GM19463 (cell line): Measurements from ENCODE around the gene PDE4D.

Experiments used
- ATAC-seq: cut with Tn5 transposase; IDR thresholded peaks from one replicate; pipeline ENCODE4 v1.9.1; 2021; ENCODE audit warnings: mild to moderate bottlenecking, moderate library complexity; ENCODE audit not compliant: unreplicated experiment

Gene PDE4D

GRCh38 chr5:59198365-59198764, 695.2 kb downstream of the PDE4D start:
- ATAC-seq: no peak

- no peak for ATAC-seq
Observed at GRCh38 chr5:59197911-59198310, 695.6 kb downstream of the PDE4D start.

GRCh38 chr5:59193616-59194319, 699.8 kb downstream of the PDE4D start:
- no peak for ATAC-seq

GRCh38 chr5:59190746-59191145, 702.8 kb downstream of the PDE4D start:
- no peak for ATAC-seq

GRCh38 chr5:59189472-59190244, 703.9 kb downstream of the PDE4D start:
- no peak for ATAC-seq

- peak; percentile 71 for ATAC-seq
Observed at GRCh38 chr5:59188419-59189225, 704.9 kb downstream of the PDE4D start.

GRCh38 chr5:59187857-59188256, 705.7 kb downstream of the PDE4D start:
- ATAC-seq: no peak

- no peak for ATAC-seq
Observed at GRCh38 chr5:59186623-59187022, 706.9 kb downstream of the PDE4D start.

GRCh38 chr5:59185757-59186385, 707.7 kb downstream of the PDE4D start:
- ATAC-seq: no peak

GRCh38 chr5:59184769-59185168, 708.8 kb downstream of the PDE4D start:
- ATAC-seq: no peak

GRCh38 chr5:59182760-59183159, 710.8 kb downstream of the PDE4D start:
- ATAC-seq: no peak

- ATAC-seq: peak; percentile 73
Observed at GRCh38 chr5:59180515-59180914, 713.0 kb downstream of the PDE4D start.

- no peak for ATAC-seq
Observed at GRCh38 chr5:59179704-59180103, 713.8 kb downstream of the PDE4D start.

GRCh38 chr5:59178482-59178881, 715.0 kb downstream of the PDE4D start:
- ATAC-seq: no peak

- ATAC-seq: no peak
Observed at GRCh38 chr5:59178071-59178470, 715.5 kb downstream of the PDE4D start.

GRCh38 chr5:59177644-59178043, 715.9 kb downstream of the PDE4D start:
- no peak for ATAC-seq

- ATAC-seq: no peak
Observed at GRCh38 chr5:59174248-59174844, 719.2 kb downstream of the PDE4D start.

- ATAC-seq: no peak
Observed at GRCh38 chr5:59173578-59173977, 719.9 kb downstream of the PDE4D start.

- no peak for ATAC-seq
Observed at GRCh38 chr5:59171131-59171530, 722.4 kb downstream of the PDE4D start.

- no peak for ATAC-seq
Observed at GRCh38 chr5:59169768-59170150, 723.8 kb downstream of the PDE4D start.
